ENCODE measurements around the gene DPYSL5.

The DPYSL5 gene

DNA sequence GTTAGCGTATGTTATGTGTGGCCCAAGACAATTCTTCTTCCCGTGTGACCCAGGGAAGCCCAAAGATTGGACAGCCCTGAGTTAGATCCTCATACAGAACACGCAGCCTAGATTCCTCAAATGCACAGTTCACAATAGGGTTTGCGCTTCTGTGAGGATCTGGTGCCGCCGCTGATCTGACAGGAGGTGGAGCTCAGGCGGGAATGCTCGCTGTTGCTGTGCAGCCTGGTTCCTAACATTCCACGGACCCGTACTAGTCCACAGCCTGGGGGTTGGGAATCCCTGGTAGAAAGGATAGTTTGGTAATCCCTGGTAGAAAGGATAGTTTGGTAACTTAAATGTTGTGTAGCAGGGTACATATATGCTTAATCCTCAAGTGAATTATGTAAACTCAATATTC, 149.5 kb downstream of the DPYSL5 start:
- Mint-ChIP-seq H3K4me3 (no peak overlapping the region), H3K27me3 (ENCODE audit: low read depth) (no peaks in the 10 kb centered on the region), H3K27ac (no peak overlapping the region), H3K36me3 (ENCODE audit: low read depth) (no peaks in the 10 kb centered on the region), H3K4me1 (no peaks in the 10 kb centered on the region), H3K9me3 (no peaks in the 10 kb centered on the region)
- TF ChIP-seq, protein P1, sequence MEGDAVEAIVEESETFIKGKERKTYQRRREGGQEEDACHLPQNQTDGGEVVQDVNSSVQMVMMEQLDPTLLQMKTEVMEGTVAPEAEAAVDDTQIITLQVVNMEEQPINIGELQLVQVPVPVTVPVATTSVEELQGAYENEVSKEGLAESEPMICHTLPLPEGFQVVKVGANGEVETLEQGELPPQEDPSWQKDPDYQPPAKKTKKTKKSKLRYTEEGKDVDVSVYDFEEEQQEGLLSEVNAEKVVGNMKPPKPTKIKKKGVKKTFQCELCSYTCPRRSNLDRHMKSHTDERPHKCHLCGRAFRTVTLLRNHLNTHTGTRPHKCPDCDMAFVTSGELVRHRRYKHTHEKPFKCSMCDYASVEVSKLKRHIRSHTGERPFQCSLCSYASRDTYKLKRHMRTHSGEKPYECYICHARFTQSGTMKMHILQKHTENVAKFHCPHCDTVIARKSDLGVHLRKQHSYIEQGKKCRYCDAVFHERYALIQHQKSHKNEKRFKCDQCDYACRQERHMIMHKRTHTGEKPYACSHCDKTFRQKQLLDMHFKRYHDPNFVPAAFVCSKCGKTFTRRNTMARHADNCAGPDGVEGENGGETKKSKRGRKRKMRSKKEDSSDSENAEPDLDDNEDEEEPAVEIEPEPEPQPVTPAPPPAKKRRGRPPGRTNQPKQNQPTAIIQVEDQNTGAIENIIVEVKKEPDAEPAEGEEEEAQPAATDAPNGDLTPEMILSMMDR (IDR thresholded peaks at IDR 0.05; ENCODE audit: unreplicated experiment in 3 of 3), result no peak

DNA sequence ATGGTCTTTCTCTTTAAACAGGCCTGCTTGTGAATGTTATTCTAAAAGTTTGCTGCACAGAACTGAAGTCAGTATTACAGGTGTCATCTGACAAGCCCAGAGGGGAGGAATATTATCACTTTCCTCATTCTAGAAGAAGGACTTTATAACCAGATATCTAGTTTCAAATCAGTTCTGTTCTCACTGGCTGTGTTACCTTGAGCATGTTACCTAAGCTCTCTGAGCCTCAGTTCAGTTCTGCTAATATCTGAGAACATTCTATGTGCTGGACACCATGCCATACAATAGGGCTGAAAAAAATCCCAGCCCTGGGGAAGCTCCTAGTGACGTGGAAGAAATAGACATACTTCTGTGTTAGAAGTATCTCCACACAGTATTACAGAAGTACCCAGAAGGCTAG, 150.4 kb downstream of the DPYSL5 start:
- H3K4me1 Mint-ChIP-seq, result no peaks in the 10 kb centered on the region
- TF ChIP-seq, protein P1 (IDR thresholded peaks at IDR 0.05; ENCODE audit: unreplicated experiment in 3 of 3), result no peak
- no peak overlapping the region for H3K4me3 Mint-ChIP-seq
- no peak overlapping the region for H3K27ac Mint-ChIP-seq
- no peaks in the 10 kb centered on the region for H3K27me3 Mint-ChIP-seq (ENCODE audit: low read depth)
- H3K9me3 Mint-ChIP-seq, result no peaks in the 10 kb centered on the region
- H3K36me3 Mint-ChIP-seq (ENCODE audit: low read depth), result no peaks in the 10 kb centered on the region
